ENCODE data around the gene SERPINF2.

- no peak for TF ChIP-seq SPI1 (IDR thresholded peaks at IDR 0.05; ENCODE audit: low read depth, low read length)
- TF ChIP-seq POLR2A (IDR thresholded peaks at IDR 0.05; ENCODE audit: low read depth, low read length): no peak
- no peak for TF ChIP-seq POLR2AphosphoS5 (IDR thresholded peaks at IDR 0.05; ENCODE audit: low read depth, low read length)
- no peak for TF ChIP-seq TAF1 (IDR thresholded peaks at IDR 0.05; ENCODE audit: low read depth, low read length)
- TF ChIP-seq POU2F2 (IDR thresholded peaks at IDR 0.05; ENCODE audit: low read depth, low read length): no peak
- no peak for TF ChIP-seq PAX5 (IDR thresholded peaks at IDR 0.05; ENCODE audit: insufficient read depth, low read length, severe bottlenecking)
These were observed 13.2 kb downstream of the SERPINF2 start for GRCh38 chr17:1755827-1756262.

Data from GM12891 (cell line).